Measurements from ENCODE around the gene ATP2B3. TPM values are rescaled to one million over a fixed set of nuclear protein-coding genes. Genes with fewer than 3 reads are reported as not detected.

Gene ATP2B3
- total and polyA plus RNA-seq, 2 experiments from 2014 or later: 0.21 to 0.42 TPM

DNA sequence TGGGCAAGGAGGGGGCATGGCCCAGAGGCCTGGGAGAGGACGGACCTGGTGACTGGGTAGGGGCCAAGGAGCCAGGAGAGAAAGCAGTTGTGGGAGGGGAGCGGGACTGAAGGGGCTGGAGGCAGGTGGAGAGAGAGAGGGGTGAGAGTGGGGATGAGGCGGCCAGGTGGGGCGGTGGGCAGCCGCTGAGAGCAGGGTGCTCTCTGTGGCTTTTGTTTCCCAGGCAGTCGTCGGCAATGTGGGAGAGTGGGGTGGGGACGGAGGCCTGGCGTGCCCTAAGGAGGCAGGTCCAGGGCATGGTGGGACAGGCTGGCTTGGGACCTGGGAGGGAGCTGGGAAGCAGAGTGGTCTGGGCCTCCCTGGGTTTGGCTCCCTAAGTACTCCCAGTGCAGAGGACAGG is 3.2 kb upstream of the ATP2B3 start:
- Histone ChIP-seq H3K9me3 (ENCODE audit: low read depth) (no peaks in the 10 kb centered on the region), H3K36me3 (no peaks in the 10 kb centered on the region), H3K27me3 (peaks cover 41% of the 10 kb centered on the region), H3K4me1 (ENCODE audit: low read depth) (no peaks in the 10 kb centered on the region), H3K4me3 (no peak overlapping the region), H3K27ac (no peak overlapping the region)
- DNase-seq (ENCODE audit: low read depth in 1 of 2, low spot score in 1 of 2): no peak
- TF ChIP-seq, protein P1, sequence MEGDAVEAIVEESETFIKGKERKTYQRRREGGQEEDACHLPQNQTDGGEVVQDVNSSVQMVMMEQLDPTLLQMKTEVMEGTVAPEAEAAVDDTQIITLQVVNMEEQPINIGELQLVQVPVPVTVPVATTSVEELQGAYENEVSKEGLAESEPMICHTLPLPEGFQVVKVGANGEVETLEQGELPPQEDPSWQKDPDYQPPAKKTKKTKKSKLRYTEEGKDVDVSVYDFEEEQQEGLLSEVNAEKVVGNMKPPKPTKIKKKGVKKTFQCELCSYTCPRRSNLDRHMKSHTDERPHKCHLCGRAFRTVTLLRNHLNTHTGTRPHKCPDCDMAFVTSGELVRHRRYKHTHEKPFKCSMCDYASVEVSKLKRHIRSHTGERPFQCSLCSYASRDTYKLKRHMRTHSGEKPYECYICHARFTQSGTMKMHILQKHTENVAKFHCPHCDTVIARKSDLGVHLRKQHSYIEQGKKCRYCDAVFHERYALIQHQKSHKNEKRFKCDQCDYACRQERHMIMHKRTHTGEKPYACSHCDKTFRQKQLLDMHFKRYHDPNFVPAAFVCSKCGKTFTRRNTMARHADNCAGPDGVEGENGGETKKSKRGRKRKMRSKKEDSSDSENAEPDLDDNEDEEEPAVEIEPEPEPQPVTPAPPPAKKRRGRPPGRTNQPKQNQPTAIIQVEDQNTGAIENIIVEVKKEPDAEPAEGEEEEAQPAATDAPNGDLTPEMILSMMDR (IDR thresholded peaks at IDR 0.05; ENCODE audit: low read depth, low read length): no peak

DNA sequence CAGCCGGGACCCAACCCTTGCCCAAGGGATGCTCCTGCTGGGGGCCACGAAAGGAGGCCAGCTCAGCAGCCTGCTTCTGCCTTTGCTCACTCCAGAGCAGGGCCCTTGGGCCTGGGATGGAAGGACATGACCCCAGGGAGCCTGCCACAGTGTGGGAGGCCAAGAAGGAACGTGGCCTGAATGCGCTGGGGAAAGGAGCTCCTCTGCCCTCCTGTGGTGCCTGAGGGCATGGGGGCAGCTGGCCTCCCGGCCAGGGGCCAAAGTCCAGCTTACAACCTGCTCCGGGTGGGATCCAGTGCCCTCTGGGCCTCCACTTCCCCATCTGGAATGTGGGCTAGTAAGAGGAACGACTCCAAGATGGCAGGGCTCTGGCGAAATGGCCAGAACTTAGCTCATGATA is 2.0 kb upstream of the ATP2B3 start:
- no peak overlapping the region for H3K4me3 ChIP-seq
- H3K27me3 ChIP-seq: peaks cover 53% of the 10 kb centered on the region
- no peak for DNase-seq (ENCODE audit: low read depth in 1 of 2, low spot score in 1 of 2)
- TF ChIP-seq, protein P1 (IDR thresholded peaks at IDR 0.05; ENCODE audit: low read depth, low read length): no peak
- H3K27ac ChIP-seq: no peak overlapping the region
- no peaks in the 10 kb centered on the region for H3K36me3 ChIP-seq
- H3K9me3 ChIP-seq (ENCODE audit: low read depth): no peaks in the 10 kb centered on the region
- no peaks in the 10 kb centered on the region for H3K4me1 ChIP-seq (ENCODE audit: low read depth)

DNA sequence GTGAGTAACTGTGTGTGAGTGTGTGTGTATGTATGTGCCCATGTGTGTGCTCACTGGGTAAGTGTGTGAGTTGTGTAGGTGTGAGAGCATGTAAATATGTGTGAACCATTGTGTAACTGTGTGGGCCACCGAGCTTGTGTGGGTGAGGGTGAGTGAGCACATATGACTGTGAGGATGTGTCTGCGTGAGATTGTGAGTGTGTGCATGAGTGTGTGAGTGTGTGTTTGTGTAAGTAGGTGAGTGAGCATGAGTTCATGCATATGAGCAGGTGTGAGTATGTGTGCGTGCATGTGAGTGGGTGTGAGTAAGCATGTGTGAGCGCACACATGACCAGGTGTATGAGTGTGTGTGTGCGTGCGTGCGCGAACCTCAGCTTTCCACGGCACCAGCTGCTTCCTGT is 1.4 kb upstream of the ATP2B3 start:
- TF ChIP-seq, protein P1 (IDR thresholded peaks at IDR 0.05; ENCODE audit: low read depth, low read length): no peak
- no peaks in the 10 kb centered on the region for H3K4me1 ChIP-seq (ENCODE audit: low read depth)
- no peaks in the 10 kb centered on the region for H3K36me3 ChIP-seq
- H3K27ac ChIP-seq: no peak overlapping the region
- no peaks in the 10 kb centered on the region for H3K9me3 ChIP-seq (ENCODE audit: low read depth)
- peaks cover 57% of the 10 kb centered on the region for H3K27me3 ChIP-seq
- no peak for DNase-seq (ENCODE audit: low read depth in 1 of 2, low spot score in 1 of 2)
- no peak overlapping the region for H3K4me3 ChIP-seq

DNA sequence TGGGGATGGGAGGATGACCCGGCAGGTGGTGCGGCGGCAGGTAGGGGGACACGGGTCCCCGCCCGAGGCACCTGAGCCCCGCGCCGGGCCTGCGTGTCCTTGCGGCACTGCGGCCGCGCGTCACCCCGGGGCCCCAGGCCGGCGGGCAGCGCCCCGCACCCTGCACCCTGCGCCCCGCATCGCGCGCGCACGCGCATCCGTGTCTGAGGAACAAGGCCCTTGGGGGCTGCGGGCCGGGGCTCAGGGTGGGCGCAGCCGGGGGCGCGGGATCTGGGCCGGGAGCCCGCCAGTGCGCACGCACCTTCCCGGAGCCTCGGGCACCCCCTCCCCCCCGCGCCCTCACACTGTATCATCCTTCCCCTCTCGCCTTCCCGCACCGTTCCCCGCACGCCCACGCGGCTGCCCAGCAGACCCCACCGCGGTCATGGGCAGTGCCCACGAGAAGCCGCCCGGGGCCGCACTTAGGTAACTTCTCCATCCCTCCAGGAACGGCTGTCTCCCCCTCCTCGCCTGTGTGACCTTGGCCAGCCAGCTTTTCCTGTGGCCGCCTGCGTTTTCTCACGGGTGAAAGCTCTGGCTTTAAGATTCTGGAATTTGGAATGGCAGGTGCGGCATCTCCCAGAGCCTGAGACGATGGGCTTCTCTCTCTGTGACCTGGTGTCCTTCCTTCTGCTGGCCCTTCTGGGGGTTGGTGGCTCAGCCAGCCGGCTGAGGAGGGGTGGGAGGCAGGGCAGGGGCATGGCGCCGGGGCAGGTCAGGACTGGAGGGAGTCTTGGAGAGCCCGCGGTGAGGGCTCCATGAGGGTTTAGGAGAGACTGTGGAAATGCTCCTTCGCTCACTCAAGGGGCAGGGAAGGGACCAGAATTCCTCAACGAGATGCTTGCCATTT is 748 bp downstream of the ATP2B3 start:
- Histone ChIP-seq H3K36me3 (no peaks in the 10 kb centered on the region), H3K9me3 (ENCODE audit: low read depth) (no peaks in the 10 kb centered on the region), H3K4me1 (ENCODE audit: low read depth) (no peaks in the 10 kb centered on the region), H3K27me3 (peaks cover 57% of the 10 kb centered on the region), H3K27ac (no peak overlapping the region), H3K4me3 (peak overlapping the region; percentile 8)
- DNase-seq (ENCODE audit: low read depth in 1 of 2, low spot score in 1 of 2): no peak
- TF ChIP-seq, protein P1 (IDR thresholded peaks at IDR 0.05; ENCODE audit: low read depth, low read length): no peak

DNA sequence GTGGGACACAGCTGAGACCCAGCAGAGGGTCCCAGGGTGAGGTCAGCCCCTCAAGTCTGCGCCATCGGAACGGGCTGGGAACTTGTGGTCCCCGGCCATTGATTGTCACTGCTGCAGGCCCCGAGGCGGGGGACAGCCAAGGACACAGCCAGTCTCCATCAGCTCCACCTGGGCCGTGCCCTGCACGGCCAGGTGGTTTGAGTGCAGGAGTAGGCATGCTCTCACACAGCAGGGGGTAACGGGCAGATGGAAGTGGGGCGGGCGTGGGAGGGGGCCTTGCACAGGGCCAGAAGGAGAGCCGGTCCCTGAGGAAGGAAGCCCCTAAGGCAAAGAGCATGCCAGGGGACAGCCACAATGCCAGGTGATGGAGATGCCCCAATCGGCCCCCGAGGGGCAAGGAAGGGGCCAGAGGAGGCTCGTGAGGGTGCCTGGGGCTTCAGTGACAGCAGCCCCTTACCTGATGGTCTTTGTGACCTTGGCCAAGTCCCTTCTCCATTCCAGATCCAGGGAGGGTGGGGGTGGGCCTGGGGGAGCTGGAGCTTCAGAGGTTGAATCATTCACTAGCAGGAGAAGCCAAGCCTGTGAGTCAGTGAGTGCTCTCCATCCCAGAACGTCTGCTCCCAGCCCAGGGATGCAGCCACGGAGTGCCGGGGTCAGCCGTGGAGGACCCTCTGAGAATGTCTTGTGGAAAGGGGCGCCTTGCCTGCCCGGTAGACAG is 2.3 kb downstream of the ATP2B3 start:
- Histone ChIP-seq H3K27ac (no peak overlapping the region), H3K4me3 (no peak overlapping the region), H3K9me3 (ENCODE audit: low read depth) (no peaks in the 10 kb centered on the region), H3K27me3 (peaks cover 57% of the 10 kb centered on the region), H3K4me1 (ENCODE audit: low read depth) (no peaks in the 10 kb centered on the region), H3K36me3 (no peaks in the 10 kb centered on the region)
- TF ChIP-seq, protein P1 (IDR thresholded peaks at IDR 0.05; ENCODE audit: low read depth, low read length): no peak
- DNase-seq (ENCODE audit: low read depth in 1 of 2, low spot score in 1 of 2): no peak
